ENCODE measurements around the gene HCRTR2. TPM values are rescaled to one million over a fixed set of nuclear protein-coding genes. Genes with fewer than 3 reads are reported as not detected.

The HCRTR2 gene
- total RNA-seq, 1 experiment from 2014 or later: not detected

- Histone ChIP-seq H3K27me3 (ENCODE audit: control insufficient read depth, insufficient read depth, low read length) (peaks cover 13% of the 10 kb centered on the region), H3K27ac (ENCODE audit: low read length) (no peak overlapping the region), H3K36me3 (ENCODE audit: control insufficient read depth, insufficient read depth, low read length) (no peaks in the 10 kb centered on the region), H3K4me3 (ENCODE audit: low read depth in 2 of 2, low read length in 2 of 2) (no peak overlapping the region), H3K4me1 (ENCODE audit: control insufficient read depth, insufficient read depth, low read length) (0 out of 2 replicates have a peak, but pooled peaks cover 3% of the 10 kb centered on the region), H3K9me3 (ENCODE audit: control insufficient read depth, insufficient read depth, low read depth, low read length) (no peaks in the 10 kb centered on the region)
- no peak for ATAC-seq
- POLR2A ChIA-PET: interaction anchor here (0.6 kb wide), 1 partner anchor 209 kb away, joined by 3 read pairs; no protein-coding TSS in a partner anchor
- intact Hi-C loops (cut with micrococcal nuclease; ENCODE audit: unreplicated experiment): no loop called here
- no TSS peak for BruUV-seq (replicated peaks)
- DNase-seq (ENCODE audit: low read depth, low spot score): no peak
- CTCF ChIA-PET: no interaction called here
- no peak for TF ChIP-seq TCF7L2 (IDR thresholded peaks at IDR 0.05; ENCODE audit: low read depth, low read length)
- TF ChIP-seq, protein P1, sequence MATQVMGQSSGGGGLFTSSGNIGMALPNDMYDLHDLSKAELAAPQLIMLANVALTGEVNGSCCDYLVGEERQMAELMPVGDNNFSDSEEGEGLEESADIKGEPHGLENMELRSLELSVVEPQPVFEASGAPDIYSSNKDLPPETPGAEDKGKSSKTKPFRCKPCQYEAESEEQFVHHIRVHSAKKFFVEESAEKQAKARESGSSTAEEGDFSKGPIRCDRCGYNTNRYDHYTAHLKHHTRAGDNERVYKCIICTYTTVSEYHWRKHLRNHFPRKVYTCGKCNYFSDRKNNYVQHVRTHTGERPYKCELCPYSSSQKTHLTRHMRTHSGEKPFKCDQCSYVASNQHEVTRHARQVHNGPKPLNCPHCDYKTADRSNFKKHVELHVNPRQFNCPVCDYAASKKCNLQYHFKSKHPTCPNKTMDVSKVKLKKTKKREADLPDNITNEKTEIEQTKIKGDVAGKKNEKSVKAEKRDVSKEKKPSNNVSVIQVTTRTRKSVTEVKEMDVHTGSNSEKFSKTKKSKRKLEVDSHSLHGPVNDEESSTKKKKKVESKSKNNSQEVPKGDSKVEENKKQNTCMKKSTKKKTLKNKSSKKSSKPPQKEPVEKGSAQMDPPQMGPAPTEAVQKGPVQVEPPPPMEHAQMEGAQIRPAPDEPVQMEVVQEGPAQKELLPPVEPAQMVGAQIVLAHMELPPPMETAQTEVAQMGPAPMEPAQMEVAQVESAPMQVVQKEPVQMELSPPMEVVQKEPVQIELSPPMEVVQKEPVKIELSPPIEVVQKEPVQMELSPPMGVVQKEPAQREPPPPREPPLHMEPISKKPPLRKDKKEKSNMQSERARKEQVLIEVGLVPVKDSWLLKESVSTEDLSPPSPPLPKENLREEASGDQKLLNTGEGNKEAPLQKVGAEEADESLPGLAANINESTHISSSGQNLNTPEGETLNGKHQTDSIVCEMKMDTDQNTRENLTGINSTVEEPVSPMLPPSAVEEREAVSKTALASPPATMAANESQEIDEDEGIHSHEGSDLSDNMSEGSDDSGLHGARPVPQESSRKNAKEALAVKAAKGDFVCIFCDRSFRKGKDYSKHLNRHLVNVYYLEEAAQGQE (IDR thresholded peaks at IDR 0.05; ENCODE audit: insufficient read depth in 1 of 2, low read depth in 2 of 2, low read length in 1 of 2): peak; percentile 72 to 79; a peak in 3 of 4 replicates
- in situ Hi-C loops (cut with HindIII; ENCODE audit: low pct_unique_long_range_greater_than_20kb, low sequenced_read_pairs): no loop called here
Measured at GRCh38 chr6:55176958-55177357, 2.6 kb downstream of the HCRTR2 start.

DNA sequence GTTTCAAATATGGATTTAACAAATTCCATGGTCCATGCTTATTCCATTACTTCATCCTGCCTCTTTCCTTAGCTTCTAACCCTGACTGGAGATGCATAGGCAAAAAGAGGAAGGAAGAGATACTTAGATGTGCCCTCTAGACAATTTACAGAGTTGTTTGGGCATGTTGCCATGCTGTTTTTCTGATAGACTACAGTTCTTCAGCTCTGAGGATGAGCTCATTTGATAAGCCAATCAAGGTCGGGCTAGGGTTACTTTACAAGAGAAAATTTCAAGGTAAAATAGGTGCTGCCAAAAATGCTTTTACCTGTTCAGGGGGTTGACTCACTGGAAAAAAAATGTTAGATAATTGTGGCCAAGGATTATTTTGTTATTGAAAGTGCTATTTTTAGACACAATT is 5.9 kb downstream of the HCRTR2 start:
- in situ Hi-C loops (cut with HindIII; ENCODE audit: low pct_unique_long_range_greater_than_20kb, low sequenced_read_pairs) (no loop called here), intact Hi-C loops (cut with micrococcal nuclease; ENCODE audit: unreplicated experiment) (no loop called here)
- no peaks in the 10 kb centered on the region for H3K4me1 ChIP-seq (ENCODE audit: control insufficient read depth, insufficient read depth, low read length)
- TF ChIP-seq SIN3A (IDR thresholded peaks at IDR 0.05; ENCODE audit: borderline replicate concordance, insufficient read depth, low read depth, low read length) (no peak), POLR2AphosphoS5 (IDR thresholded peaks at IDR 0.05; ENCODE audit: low read depth, low read length) (no peak), TCF7L2 (IDR thresholded peaks at IDR 0.05; ENCODE audit: low read depth, low read length) (no peak)
- DNase-seq (ENCODE audit: low read depth, low spot score) (no peak), ATAC-seq (no peak)
- BruUV-seq (replicated peaks): no TSS peak
- no peaks in the 10 kb centered on the region for H3K36me3 ChIP-seq (ENCODE audit: control insufficient read depth, insufficient read depth, low read length)
- no peaks in the 10 kb centered on the region for H3K9me3 ChIP-seq (ENCODE audit: control insufficient read depth, insufficient read depth, low read depth, low read length)
- CTCF ChIA-PET: no interaction called here
- no peak overlapping the region for H3K4me3 ChIP-seq (ENCODE audit: low read depth in 2 of 2, low read length in 2 of 2)
- no peak overlapping the region for H3K27ac ChIP-seq (ENCODE audit: low read length)
- 0 out of 2 replicates have a peak, but pooled peaks cover 2% of the 10 kb centered on the region for H3K27me3 ChIP-seq (ENCODE audit: control insufficient read depth, insufficient read depth, low read length)
- POLR2A ChIA-PET: no interaction called here

DNA sequence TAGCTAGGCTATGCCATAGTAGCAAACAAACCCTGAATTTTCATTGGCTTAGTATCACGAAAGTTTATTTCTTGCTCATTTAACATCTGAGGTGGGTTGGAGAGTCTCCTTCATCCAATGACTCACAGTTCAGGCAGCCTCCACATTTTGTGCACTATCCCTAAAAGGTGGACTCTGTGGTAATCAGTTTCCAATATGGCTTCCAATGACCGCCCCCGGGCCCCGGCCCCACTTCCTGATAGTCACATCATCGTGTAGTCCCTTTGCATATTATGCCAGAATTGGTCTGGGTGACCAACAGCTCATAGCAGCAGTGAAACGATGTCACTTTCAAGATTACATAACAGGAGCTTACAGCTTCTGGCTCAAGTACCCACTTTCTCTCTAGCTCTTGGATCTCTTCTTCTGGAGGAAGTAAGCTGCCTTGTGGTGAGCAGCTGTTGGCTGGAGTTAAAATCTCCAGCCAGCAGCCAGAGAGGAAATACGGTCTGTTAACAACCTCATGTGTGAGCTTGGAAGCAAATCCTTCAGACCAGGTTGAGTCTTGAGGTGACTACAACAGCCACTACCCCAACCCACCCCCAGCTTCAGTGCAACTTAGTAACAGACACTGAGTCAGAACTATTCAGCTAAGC is 7.8 kb downstream of the HCRTR2 start:
- Histone ChIP-seq H3K9me3 (ENCODE audit: control insufficient read depth, insufficient read depth, low read depth, low read length) (no peaks in the 10 kb centered on the region), H3K27me3 (ENCODE audit: control insufficient read depth, insufficient read depth, low read length) (no peaks in the 10 kb centered on the region), H3K36me3 (ENCODE audit: control insufficient read depth, insufficient read depth, low read length) (no peaks in the 10 kb centered on the region), H3K4me1 (ENCODE audit: control insufficient read depth, insufficient read depth, low read length) (no peaks in the 10 kb centered on the region), H3K27ac (ENCODE audit: low read length) (no peak overlapping the region), H3K4me3 (ENCODE audit: low read depth in 2 of 2, low read length in 2 of 2) (no peak overlapping the region)
- intact Hi-C loops (cut with micrococcal nuclease; ENCODE audit: unreplicated experiment) (no loop called here), in situ Hi-C loops (cut with HindIII; ENCODE audit: low pct_unique_long_range_greater_than_20kb, low sequenced_read_pairs) (no loop called here)
- TF ChIP-seq, protein P1 (IDR thresholded peaks at IDR 0.05; ENCODE audit: insufficient read depth in 1 of 2, low read depth in 2 of 2, low read length in 1 of 2): no peak
- TF ChIP-seq POLR2AphosphoS5 (IDR thresholded peaks at IDR 0.05; ENCODE audit: low read depth, low read length) (no peak), TCF7L2 (IDR thresholded peaks at IDR 0.05; ENCODE audit: low read depth, low read length) (no peak), SIN3A (IDR thresholded peaks at IDR 0.05; ENCODE audit: borderline replicate concordance, insufficient read depth, low read depth, low read length) (no peak)
- TF ChIP-seq, protein P2, sequence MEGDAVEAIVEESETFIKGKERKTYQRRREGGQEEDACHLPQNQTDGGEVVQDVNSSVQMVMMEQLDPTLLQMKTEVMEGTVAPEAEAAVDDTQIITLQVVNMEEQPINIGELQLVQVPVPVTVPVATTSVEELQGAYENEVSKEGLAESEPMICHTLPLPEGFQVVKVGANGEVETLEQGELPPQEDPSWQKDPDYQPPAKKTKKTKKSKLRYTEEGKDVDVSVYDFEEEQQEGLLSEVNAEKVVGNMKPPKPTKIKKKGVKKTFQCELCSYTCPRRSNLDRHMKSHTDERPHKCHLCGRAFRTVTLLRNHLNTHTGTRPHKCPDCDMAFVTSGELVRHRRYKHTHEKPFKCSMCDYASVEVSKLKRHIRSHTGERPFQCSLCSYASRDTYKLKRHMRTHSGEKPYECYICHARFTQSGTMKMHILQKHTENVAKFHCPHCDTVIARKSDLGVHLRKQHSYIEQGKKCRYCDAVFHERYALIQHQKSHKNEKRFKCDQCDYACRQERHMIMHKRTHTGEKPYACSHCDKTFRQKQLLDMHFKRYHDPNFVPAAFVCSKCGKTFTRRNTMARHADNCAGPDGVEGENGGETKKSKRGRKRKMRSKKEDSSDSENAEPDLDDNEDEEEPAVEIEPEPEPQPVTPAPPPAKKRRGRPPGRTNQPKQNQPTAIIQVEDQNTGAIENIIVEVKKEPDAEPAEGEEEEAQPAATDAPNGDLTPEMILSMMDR (IDR thresholded peaks at IDR 0.05): no peak
- ChIA-PET POLR2A (no interaction called here), CTCF (no interaction called here)
- DNase-seq (ENCODE audit: low read depth, low spot score) (no peak), ATAC-seq (no peak)
- no TSS peak for BruUV-seq (replicated peaks)

Measured in Panc1 (cell line).